Islet precursor cell (in vitro differentiated cells): ENCODE data around the gene KRTAP12-4.

ENCODE experiments used
- DNase-seq: peaks from one replicate; pipeline ENCODE4 v3.0.0-alpha.2; 2018

Gene KRTAP12-4

DNA sequence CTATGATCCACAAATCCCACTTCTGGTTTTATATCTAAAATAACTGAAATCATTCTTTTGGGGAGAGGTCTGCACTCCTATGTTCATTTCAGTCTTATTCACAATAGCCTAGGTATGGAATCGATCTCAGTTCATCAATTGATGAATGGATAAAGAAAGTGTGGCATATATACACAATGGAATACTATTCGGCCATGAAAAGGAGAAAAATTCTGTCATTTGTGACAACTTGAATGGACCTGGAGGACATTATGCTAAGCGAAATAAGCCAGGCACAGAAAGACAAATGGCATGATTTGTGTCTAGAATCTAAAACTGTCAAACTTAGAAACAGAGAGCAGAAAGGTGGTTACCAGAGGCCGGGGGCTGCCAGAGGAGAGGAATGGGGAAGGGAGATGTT is 48.0 kb downstream of the KRTAP12-4 start:
- no peak for DNase-seq
